ENCODE measurements around the gene PLEKHO2.

PLEKHO2 gene

GRCh38 chr15:64837502-64837901 lies 4.2 kb upstream of the PLEKHO2 start:
- Histone ChIP-seq H3K36me3 (no peaks in the 10 kb centered on the region), H3K27me3 (ENCODE audit: insufficient read depth, low read depth, severe bottlenecking) (no peaks in the 10 kb centered on the region), H3K9me3 (ENCODE audit: severe bottlenecking) (peaks cover 6% of the 10 kb centered on the region), H3K4me3 (ENCODE audit: low read depth, low read length) (no peak overlapping the region), H3K27ac (no peak overlapping the region)
- no peak for TF ChIP-seq CTCF (IDR thresholded peaks at IDR 0.05; ENCODE audit: low read depth, low read length)
- DNase-seq: no peak

- peak overlapping the region; percentile 74 for H3K4me3 ChIP-seq (ENCODE audit: low read depth, low read length)
- H3K36me3 ChIP-seq: no peaks in the 10 kb centered on the region
- H3K27me3 ChIP-seq (ENCODE audit: insufficient read depth, low read depth, severe bottlenecking): no peaks in the 10 kb centered on the region
- TF ChIP-seq CTCF (IDR thresholded peaks at IDR 0.05; ENCODE audit: low read depth, low read length): no peak
- H3K9me3 ChIP-seq (ENCODE audit: severe bottlenecking): peaks cover 2% of the 10 kb centered on the region
- DNase-seq: no peak
- H3K27ac ChIP-seq: peak overlapping the region; percentile 87
Measured at GRCh38 chr15:64841060-64841343, 713 bp upstream of the PLEKHO2 start.

DNA sequence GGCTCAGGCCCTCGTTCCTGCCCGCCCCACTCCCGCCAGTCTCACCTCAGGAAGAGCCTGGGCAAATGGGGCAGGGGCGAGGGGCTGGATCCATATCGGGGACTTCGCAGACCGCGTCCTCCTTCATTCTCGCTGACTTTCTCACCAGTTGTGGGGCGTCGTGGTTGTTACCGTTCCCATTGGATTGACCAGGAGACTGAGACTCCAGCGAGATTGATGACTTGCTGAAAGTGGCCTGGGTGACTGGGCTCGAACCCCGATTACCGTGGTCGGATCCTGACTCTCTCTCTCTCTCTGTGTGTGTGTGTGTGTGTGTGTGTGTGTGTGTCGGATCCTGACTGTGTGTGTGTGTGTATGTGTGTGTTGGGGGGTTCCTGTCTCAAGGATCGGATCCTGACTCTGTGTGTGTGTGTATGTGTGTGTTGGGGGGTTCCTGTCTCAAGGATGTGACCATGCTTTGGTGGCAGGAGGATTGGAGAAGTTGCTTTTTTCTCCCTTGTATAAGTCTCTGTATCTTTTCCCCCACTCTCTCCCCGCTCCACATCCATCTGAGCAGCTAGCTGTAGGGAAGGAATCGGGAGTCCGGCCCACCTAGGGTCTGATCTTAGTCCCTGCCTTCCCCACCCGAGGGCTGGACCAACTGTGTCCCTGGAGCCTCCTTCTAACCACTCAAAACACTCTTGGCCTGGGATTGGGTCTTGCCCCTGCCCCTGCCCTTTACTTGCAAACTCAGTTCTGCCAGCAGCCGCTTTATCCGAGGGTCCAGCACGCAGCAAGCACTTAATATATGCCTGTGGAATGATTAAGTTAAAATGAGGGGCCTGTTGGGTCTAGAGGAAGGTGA lies 603 bp downstream of the PLEKHO2 start:
- Histone ChIP-seq H3K27ac (peak overlapping the region; percentile 86), H3K27me3 (ENCODE audit: insufficient read depth, low read depth, severe bottlenecking) (no peaks in the 10 kb centered on the region), H3K36me3 (no peaks in the 10 kb centered on the region), H3K9me3 (ENCODE audit: severe bottlenecking) (no peaks in the 10 kb centered on the region), H3K4me3 (ENCODE audit: low read depth, low read length) (peak overlapping the region; percentile 62)
- no peak for TF ChIP-seq CTCF (IDR thresholded peaks at IDR 0.05; ENCODE audit: low read depth, low read length)
- no peak for DNase-seq

- peak overlapping the region; percentile 86 for H3K27ac ChIP-seq
- no peak for TF ChIP-seq CTCF (IDR thresholded peaks at IDR 0.05; ENCODE audit: low read depth, low read length)
Measured at GRCh38 chr15:64842986-64843561, 1.4 kb downstream of the PLEKHO2 start.

DNA sequence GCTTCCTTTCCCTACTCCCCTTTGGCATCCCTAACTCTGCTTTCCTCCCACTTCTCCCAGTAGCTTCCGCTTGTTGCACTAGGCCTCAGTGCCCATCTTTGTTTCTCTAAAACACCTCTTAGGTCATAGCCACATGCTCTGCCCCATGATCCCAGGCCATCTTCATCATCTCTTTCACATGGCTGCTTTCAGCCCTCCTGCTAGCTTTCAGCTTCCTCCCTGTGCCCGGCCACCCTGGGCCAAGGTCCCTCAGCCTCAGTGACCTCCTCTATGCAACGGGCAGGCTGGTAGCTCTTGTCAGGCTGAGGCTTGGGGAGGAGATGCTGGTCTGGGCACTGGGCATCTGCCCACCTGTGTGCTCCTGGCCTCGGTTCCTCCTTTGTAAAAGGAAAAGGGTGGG lies 2.3 kb downstream of the PLEKHO2 start:
- no peak overlapping the region for H3K27ac ChIP-seq
- no peak for DNase-seq
- H3K9me3 ChIP-seq (ENCODE audit: severe bottlenecking): no peaks in the 10 kb centered on the region
- no peak overlapping the region for H3K4me3 ChIP-seq (ENCODE audit: low read depth, low read length)
- TF ChIP-seq CTCF (IDR thresholded peaks at IDR 0.05; ENCODE audit: low read depth, low read length): no peak
- no peaks in the 10 kb centered on the region; the same call in 1 of the 2 replicates for H3K36me3 ChIP-seq
- no peaks in the 10 kb centered on the region for H3K27me3 ChIP-seq (ENCODE audit: insufficient read depth, low read depth, severe bottlenecking)

More at GRCh38 chr15:64842986-64843561, 1.4 kb downstream of the PLEKHO2 start:
- Histone ChIP-seq H3K27me3 (ENCODE audit: insufficient read depth, low read depth, severe bottlenecking) (no peaks in the 10 kb centered on the region), H3K36me3 (no peaks in the 10 kb centered on the region), H3K4me3 (ENCODE audit: low read depth, low read length) (peak overlapping the region; percentile 62), H3K9me3 (ENCODE audit: severe bottlenecking) (no peaks in the 10 kb centered on the region)
- DNase-seq: peak; percentile 87
